ENCODE data around the gene COL18A1.

Gene COL18A1

DNA sequence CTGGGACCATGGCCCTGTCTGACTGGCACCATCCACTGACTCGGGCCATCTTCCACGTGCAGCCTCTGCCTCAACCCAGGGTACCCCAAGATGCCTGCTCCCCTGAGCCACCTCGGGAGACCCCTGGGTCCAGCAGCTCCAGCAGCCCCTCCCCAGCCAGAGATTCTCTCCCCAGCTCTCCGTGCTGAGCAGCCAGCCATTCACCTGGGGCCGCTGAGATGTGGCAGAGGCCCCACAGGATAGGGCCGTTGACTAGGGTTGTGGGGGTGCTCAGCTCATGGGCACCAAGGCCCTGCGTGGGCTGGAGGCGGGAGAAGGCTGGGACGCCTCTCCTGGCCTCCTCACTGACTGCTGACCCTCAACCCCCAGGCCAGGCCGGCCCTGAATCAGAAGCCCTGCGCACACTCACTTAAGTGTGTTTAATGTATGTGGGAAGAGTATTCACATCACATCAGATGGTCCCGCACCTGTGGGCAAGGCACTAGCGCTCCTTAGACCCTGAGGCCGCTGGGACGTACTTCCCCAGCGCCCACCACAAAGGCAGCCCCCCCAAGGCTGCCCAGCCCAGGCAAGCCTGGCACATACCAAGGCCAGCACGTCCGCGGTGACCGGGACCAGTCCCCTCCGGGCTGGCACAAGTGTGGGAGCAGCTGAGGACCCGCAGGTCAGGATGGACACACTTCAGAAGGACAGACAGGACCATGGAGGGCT, 109.5 kb downstream of the COL18A1 start:
- DNase-seq (ENCODE audit: extremely low spot score) = no peak
- CTCF ChIA-PET = no interaction called here
- POLR2A ChIA-PET = no interaction called here
- TF ChIP-seq, protein P1, sequence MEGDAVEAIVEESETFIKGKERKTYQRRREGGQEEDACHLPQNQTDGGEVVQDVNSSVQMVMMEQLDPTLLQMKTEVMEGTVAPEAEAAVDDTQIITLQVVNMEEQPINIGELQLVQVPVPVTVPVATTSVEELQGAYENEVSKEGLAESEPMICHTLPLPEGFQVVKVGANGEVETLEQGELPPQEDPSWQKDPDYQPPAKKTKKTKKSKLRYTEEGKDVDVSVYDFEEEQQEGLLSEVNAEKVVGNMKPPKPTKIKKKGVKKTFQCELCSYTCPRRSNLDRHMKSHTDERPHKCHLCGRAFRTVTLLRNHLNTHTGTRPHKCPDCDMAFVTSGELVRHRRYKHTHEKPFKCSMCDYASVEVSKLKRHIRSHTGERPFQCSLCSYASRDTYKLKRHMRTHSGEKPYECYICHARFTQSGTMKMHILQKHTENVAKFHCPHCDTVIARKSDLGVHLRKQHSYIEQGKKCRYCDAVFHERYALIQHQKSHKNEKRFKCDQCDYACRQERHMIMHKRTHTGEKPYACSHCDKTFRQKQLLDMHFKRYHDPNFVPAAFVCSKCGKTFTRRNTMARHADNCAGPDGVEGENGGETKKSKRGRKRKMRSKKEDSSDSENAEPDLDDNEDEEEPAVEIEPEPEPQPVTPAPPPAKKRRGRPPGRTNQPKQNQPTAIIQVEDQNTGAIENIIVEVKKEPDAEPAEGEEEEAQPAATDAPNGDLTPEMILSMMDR (IDR thresholded peaks at IDR 0.05; ENCODE audit: control extremely low read depth, extremely low read depth, low read depth, missing control alignments) = no peak

DNA sequence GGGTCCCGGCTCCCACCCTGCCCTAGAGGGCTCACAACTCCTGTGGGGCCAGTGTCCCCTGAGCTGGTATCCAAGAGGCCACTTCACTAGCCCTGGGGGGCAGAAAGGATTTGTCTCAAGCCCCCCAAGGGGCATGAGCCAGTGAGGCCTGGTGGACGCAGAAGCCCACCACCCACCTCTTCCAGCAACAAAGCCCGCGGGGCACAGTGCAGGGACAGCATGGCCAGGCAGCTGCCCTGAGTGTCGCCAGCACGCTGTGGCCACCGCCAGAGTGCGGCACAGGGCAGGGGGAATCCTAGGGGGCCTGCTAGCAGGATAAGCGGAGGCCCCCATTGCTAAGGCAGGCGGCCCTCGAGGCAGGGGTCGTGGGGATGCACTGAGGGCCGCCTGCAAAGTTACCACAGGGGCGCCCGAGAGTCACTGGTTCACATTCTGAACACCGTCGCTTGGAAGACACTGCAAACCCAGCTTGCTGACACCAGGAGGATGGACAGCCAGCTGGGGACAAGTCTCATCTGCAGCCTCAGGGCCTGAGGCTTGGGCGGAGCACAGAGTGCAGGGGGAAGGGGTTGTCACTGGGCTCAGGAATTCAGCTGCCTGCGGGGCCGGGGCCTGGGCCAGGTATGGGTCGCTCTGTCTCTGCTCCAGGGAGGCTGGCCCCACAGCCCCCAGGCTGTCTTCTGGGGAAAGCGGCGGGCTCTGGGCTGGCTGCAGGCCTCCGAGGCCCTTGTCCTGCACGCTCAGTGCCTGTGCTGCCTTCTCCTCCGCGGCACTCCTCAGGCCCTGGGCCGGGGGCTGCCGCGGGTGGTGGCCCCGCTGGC, 110.5 kb downstream of the COL18A1 start:
- no peak for DNase-seq (ENCODE audit: extremely low spot score)
- POLR2A ChIA-PET = no interaction called here
- CTCF ChIA-PET = no interaction called here
- TF ChIP-seq, protein P1 (IDR thresholded peaks at IDR 0.05; ENCODE audit: control extremely low read depth, extremely low read depth, low read depth, missing control alignments) = no peak

DNA sequence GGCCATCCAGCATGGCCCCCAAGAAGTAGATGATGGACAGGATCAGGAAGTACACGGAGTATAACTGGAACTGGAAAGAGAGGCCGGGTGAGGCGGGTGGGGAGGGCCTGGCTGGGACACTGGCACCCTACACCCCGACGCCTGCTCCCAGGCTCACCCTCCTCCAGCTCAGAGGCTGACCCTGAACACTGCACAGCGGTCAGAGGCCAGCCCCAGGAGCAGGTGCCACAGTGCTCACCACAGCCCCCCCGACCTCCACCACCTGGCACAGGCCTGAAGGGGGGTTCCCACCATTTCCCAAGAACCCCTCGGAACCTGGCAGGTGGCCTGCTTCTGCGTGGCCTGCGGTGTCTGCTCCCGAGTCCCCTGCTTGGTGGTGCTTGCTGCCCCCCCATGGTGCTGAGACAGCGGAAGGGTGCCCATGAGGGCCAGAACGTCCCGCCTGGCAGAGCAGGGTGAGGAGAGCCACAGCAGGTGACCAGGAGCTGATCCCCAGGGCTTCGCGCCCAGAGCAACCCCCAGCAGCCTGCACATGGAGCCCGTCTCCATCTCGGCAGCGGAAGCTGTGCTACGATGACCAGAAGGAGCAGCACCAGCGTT, 111.2 kb downstream of the COL18A1 start:
- DNase-seq (ENCODE audit: extremely low spot score) = no peak
- POLR2A ChIA-PET = no interaction called here
- CTCF ChIA-PET = no interaction called here
- TF ChIP-seq, protein P1 (IDR thresholded peaks at IDR 0.05; ENCODE audit: control extremely low read depth, extremely low read depth, low read depth, missing control alignments) = no peak

DNA sequence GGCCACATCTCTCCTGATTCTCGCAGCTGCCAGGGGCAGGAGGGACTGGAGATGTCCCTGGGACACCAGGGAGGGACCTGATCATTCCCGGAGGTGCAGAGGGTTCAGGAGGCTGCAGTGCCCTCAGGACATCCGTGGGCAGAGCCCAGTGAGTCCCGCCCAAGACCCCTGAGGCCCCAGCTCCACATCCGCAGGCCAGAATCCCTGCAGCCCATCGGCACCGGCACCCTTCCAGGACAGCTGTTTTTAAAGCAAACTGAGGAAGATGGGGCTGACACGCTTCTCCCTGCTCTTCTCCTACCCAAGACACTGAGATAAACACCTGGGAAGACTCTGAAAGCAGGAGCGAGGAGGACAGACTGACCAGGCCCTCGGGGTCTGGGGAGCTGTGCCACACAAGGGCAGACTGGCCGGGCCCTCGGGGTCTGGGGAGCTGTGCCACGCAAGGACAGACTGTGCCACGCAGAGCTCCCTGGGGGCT, 111.7 kb downstream of the COL18A1 start:
- POLR2A ChIA-PET = no interaction called here

DNA sequence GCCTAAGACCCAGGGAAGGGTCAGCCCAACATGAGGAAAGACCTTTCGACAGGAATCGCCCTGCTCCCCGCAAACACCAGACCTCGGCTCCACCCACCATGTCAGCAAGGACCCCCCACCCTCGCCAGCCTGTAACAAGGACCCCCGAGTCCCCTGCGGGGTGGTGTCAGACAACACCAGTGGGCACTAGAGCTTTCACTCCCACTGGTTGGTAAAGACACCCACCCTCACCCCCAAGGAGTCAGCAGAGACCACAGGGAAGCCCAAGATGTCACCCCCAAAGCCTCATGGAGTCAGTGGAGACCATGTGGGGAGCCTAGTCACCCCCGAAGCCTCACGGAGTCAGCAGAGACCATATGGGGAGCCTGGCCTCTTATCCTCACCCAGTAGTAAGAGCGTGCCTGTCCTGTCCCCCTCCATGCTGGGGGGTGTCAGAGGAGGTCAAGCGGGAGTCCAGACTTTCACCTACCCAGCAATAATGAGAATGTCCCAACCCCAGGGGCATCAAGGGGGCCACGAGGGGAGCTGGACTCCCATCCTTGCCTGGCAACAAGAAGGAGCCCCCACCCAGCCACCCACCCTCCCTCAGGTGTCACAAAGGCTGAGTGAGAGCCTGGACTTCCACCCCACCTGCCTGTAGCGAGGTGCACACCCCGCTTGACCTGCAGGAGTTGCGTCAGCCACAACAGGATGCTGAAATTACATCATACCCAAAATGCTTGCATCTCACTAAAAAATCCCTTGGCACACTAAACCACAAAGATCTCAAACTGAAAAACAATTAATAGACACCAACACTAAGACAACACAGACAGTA, 112.5 kb downstream of the COL18A1 start:
- POLR2A ChIA-PET = no interaction called here
- TF ChIP-seq, protein P1 (IDR thresholded peaks at IDR 0.05; ENCODE audit: control extremely low read depth, extremely low read depth, low read depth, missing control alignments) = no peak
- CTCF ChIA-PET = no interaction called here
- peak; percentile 53 for DNase-seq (ENCODE audit: extremely low spot score)

More for the DNA sequence above, 111.7 kb downstream of the COL18A1 start:
- no peak for DNase-seq (ENCODE audit: extremely low spot score)
- CTCF ChIA-PET = no interaction called here
- TF ChIP-seq, protein P1 (IDR thresholded peaks at IDR 0.05; ENCODE audit: control extremely low read depth, extremely low read depth, low read depth, missing control alignments) = no peak

DNA sequence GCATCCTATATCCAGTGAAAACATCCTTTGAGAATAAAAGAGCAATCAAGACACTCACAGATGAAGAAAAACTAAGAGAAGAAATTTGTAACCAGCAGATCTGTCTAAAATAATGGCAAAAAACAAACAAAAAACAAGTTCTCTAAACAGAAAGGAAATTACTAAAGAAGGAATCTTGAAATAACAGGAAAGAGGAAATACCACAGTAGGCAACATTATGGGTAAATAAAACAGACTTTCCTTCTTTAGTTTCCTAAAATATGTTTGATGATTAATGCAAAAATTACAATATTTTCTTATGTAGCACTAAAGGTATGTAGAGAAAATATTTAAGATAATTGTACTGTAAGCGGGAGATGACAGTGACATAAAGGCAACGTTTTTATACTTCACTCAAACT, 113.8 kb downstream of the COL18A1 start:
- ChIA-PET POLR2A (no interaction called here), CTCF (no interaction called here)
- DNase-seq (ENCODE audit: extremely low spot score) = no peak
- TF ChIP-seq, protein P1 (IDR thresholded peaks at IDR 0.05; ENCODE audit: control extremely low read depth, extremely low read depth, low read depth, missing control alignments) = no peak

All from GM10248 (cell line).